HG03575 (cell line): ENCODE results near the gene SDHB.
"Not testable (repeated sequence)": the region's sequence is repeated elsewhere in the genome, so short reads cannot be mapped to it uniquely, and the experiment has no call there.

Experiments
- ATAC-seq: cut with Tn5 transposase; IDR thresholded peaks from one replicate; pipeline ENCODE4 v1.9.1; 2021; ENCODE audit not compliant: unreplicated experiment, insufficient number of reproducible peaks, low FRiP score; ENCODE audit errors: extremely low read depth

Gene SDHB

DNA sequence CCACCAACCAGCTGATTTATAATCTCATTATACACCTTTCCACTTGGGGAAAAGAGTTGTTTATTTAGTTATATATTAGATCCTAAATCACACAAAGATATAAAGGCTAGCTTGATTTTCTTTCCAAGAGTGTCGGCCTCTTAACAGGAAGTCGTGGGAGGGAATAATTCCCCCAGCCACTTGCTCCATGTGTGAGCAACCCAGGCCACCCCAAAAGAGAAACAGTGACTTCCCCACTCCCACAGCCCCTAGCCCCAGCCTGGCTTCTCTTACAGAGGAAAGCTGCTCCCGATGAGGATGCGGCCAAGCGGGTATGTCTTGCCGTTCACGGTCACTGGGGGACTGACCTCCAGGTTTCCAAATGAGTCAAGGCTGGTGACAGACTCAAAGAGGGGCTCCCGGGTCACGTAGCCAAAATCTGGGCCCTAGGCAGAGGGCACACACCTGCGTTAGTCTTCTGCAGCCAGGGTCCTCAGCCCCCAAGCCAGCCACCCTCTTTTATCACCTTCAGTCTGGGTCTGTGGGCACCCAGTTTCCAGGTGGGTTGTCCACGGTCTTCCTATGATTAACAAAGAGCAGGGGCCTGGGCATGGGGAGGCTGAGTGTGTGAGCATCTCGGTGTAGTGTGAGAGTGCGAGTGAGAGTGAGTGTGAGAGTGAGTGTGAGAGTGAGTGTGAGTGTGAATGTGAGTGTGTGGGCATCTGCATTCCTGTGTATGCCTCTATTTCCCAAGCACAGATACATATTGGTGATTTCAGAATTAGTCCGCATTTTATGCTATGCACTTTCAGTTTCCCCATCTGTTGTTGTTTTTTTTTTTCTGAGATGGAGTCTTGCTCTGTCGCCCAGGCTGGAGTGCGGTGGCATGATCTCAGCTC is 25.4 kb upstream of the SDHB start:
- ATAC-seq, result no peak

DNA sequence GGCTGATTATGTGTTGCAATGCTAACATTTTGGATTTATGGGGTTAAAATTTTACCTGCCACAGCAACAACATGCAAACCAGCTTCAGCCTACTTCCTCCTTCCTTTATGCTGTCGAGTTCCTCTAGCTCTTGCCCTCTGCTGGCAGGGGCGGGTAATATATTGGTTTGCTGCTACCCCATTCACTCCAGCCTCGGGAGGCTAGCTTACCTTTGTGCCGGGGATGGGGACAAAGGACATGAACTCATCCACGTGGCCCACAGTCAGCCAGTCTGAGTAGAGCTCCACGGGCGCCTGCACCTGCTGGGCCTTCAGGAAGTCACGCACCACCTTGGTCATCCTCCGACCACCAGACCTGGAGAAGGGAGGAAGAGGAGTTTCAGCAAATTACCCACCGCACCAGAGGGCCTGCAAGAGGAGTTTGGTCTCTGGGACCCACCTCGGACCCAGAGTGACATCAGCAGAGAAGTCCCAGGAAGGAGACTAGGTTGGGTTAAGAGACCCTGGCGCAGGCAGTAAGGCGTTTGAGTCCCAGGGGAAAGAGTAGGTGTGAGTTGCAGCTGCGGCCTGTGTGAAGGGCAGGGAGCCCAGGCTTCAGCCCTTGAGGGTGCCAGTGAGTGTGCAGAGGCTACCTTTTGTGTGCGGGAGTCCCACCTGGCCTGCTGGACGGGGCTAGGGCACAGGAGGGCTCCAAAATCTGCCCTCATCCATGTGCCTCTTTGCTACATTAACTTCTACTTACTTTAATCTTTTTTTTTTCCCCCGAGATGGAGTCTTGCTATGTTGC is 21.8 kb upstream of the SDHB start:
- no peak for ATAC-seq

DNA sequence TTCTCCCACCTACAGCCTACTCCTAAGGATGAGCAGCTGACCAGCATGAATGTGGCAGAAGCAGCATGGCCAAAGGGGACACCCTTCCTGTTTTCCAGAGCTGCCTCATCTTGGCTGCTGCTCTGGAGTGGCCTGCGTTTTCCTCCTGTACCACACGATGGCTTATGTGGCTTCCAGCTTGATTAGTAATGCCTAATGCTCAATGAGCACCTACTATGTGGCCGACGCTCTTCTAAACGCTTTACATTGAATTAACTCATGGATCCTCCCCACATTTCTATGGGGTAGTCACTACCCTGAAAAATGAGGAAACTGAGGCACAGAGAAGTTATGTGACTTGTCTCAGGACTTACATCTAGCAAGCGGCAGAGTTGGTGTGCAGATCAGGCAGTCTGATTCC is 18.0 kb upstream of the SDHB start:
- ATAC-seq, result no peak

DNA sequence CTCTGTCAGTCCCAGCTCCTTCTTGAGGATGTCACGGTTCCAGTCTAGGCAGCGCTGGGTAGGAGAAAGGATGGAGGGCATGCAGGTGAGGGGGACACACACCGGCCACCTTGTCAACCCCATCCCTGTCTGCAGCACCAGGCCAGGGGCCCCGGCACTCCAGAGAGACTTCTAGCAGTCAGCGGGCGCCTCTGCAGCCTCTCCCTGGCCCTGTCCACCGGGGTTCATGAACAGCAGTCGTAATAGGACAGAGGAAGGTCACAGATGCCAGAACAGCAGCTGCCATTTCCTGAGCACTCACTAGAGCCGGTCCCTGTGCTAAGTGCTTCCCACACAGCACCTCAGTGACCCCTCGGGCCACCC is 16.3 kb upstream of the SDHB start:
- ATAC-seq, result no peak

- no peak for ATAC-seq
Observed at GRCh38 chr1:17069452-17070162, 15.8 kb upstream of the SDHB start.

DNA sequence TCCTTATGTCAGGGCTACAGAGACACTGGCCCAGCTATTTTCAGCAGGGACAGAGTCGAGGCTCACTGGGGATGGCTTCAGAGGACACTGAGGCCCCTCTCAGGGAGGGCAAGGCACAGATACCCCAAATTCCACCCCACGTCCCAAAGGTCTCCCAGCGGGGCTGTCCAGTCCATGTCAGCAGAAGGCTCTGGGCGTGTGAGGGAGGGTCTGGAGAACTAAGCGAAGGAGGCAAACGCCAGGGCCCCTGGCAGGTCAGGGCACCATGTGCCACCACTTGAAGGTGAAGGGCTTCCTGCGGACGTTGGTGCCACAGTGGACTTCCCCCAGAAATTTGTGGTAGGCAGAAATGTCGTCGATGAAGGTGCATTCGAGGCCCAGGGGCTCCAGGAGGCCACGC is 15.0 kb upstream of the SDHB start:
- ATAC-seq, result no peak

DNA sequence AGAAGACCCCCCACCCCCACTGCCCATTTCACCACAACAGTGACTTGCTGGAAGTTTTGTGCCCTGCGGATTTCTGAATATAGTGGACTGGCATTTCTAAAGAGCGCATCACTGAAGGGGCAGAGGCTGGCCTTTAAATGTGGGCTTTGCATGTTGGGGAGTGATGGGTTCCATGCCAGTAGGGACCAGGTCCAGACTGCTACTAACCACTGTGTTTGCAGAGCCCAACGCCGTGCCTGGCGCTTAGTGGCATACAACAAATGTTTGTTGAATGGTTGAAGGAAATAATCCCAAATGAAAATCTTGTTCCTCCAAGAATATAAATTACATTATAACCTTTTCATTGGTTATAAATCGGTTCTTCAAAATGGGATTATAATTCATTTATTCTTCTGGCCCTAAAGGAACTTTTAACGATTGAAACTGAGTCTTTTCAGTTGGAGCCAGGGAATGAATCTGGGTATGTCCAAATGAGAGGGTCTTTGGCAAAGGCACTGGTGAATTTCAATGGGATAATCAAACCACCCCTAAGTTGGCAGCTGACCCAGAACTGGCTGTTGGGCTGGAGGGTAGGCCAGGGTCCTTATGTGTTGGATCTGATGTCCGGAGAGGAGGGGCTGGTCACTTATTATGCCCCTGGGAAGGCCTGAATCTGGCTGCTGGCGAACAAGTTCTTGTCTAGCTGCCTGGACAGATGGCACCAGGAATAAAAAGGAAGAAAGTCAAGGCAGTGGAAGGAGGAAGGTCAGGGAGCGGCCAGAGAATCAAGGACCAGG is 13.8 kb upstream of the SDHB start:
- no peak for ATAC-seq

DNA sequence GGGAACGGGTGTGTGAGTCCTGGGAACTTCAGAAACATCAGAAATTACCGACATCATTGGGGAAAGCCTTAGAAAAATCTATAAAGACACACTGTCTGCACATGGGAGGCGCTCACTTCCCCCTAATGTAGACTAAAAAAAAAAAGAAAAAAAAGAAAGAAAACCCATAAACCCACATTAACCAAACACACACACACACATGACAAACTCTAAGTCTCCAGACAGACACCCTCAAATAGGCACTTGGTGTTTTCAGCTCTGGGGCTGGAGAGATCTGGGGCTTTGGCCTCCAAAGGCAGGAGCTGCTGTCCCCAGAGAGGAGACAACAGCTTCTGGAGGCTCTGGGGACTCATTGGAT is 13.2 kb upstream of the SDHB start:
- no peak for ATAC-seq

DNA sequence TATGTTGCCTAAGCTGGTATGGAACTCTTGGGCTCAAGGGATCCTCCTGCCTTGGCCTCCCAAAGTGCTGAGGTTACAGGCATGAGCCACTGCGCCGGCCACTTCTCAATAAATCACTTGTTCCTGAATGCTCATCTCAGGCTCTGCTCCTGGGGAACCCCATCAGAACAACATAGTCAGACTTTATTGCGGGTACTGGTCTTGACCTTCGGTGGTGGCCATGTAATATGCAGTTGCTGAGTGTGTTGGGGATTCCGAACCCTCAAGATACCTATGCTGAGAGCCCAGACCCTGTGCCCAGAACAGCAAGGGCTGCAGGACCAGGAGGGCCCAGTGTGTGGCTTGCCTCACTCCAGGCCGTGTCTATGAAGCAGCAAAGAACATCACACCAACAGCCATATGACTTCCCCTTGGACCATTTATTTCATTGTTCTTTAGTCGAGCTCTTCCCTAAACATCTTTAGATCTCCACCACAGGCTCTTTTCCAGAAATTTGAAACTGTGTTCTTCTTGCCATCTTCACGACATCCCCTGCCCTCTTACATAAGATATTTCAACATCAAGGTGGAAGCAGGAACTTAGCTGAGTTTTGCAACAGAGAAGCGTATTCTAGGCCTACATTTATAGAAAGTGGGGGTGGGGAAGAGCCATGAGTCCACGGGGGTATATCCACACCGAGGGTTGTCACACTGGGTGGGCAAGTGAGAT is 12.7 kb upstream of the SDHB start:
- no peak for ATAC-seq

DNA sequence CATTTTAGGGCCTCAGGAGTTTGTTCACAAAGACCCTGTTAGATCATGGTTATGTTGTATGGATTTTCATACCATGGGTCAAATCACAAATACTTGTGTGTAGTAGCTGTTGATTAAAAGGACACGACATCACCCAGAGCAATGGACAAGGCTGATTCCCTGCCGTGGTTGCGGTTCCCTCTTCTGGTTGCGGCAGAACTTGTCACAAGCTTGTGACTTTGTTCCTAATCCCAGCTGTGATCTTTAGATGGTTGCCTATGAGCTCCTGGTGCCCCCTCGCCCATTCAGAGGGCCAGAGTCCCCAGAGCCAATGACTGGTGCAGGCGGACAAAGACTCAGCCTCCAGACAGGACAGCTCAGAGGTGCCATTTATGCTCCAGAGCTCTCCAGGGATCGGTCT is 11.8 kb upstream of the SDHB start:
- no peak for ATAC-seq

DNA sequence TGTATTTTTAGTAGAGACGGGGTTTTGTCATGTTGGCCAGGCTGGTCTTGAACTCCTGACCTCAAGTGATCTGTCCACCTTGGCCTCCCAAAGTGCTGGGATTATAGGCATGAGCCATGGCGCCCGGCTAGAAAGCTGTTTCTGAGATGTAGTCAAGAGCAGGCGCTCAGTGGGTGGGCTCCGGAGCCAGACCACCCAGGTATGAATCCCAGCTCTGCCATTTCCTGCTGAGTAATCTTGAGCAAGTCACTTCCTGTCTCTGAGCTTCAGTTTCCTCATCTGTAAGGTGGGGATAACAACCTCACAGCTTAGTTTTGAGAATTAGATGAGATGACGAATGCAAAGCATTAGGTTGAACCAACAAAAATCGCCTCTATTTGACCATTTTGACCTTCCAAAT is 8.9 kb upstream of the SDHB start:
- not testable (repeated sequence) for ATAC-seq

DNA sequence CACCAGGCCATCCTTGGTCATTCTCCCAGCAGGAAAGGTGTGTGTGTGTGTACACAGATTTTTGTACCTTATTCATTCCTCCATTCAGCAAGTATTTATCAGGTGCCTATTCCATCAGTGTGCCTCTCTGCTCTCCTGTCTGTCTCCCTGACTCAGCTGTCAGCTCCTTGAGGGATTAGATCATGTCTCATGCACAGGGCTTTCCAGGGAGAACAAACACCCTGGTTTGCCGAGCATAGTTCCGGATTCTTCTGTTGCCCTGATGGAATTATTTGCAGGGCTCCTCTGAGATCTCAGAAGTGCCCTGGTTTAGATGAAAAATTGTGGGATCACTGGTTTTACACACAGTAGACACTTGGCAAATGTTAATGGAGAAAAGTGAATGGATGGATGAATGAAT is 8.1 kb upstream of the SDHB start:
- no peak for ATAC-seq

- no peak for ATAC-seq
Observed at GRCh38 chr1:17061486-17061885, 7.7 kb upstream of the SDHB start.

GRCh38 chr1:17060306-17060749 is 6.5 kb upstream of the SDHB start:
- ATAC-seq, result no peak

- ATAC-seq, result no peak
Observed at GRCh38 chr1:17059391-17060305, 5.8 kb upstream of the SDHB start.

- ATAC-seq, result no peak
Observed at GRCh38 chr1:17056551-17056950, 2.7 kb upstream of the SDHB start.

DNA sequence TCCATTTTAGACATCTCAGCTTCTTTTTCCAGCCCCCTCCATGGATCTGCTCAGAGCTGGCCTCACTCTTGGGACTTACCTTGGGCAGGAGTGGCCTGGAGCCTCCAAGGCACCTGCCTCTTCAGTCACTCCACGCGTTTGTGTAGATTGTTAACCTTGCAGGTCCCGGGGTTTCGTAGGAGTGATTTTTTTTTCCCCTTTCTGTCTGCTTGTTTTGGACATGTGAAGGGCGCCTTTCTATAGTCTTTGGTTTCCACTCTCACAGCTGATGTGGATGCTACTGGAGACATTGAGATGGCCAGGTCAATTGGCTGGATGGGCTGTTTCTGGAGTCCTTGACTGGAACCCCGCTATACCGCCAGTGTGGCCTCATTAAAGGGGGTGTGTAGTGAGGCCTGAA is 2.0 kb upstream of the SDHB start:
- no peak for ATAC-seq
